GM18520 (cell line): Measurements from ENCODE around the gene LHFPL6.

Experiments
- ATAC-seq: cut with Tn5 transposase; IDR thresholded peaks from one replicate; pipeline ENCODE4 v1.9.1; 2021; ENCODE audit not compliant: unreplicated experiment

Gene LHFPL6

DNA sequence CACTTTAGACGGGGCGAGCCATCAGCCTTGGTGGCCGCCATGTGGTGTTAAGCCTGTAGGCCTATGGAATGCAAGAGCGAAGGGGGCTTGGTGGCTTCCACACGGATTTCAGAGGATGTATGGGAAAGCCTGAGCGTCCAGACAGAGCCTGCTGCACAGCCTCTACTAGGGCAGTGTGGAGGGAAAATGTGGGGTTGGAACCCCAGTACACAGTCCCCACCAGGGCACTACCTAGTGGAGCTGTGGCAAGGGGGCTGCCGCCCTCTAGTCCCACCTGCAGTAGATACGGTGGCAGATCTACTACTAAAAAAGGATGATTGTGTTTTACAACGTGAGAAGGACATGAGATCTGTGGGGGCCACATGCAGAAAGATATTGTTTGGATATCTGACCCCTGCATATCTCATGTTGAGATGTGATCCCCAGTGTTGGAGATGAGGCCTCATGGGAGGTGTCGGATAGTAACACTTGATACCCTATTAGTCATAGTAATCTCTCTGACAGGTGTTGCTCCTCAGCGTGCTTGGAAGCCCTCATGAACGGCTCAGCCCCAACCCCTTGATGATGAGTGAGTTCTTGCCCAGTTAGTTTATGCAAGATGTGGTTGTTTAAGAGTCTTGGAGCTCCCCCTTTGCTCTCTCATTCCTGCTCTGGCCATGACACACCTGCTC is 45.6 kb downstream of the LHFPL6 start:
- ATAC-seq, result no peak

DNA sequence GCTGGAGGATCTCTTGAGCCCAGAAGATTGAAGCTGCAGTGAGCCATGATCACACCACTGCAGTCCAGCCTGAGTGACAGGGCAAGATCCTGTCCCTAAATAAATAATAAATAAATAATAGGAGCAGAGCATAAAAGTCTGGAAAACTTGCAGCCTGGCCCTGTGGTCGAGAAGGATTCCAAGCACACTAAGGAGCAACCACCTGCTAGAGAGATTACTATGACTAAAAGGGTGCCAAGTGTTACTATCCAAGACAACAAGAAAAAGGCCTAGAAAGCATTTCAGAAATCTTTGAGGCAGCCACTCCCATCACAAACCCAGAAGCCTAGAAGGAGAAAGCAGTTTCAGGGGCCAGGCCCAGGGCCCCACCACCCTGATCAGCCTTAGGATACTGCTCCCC is 46.1 kb downstream of the LHFPL6 start:
- no peak for ATAC-seq

- no peak for ATAC-seq
Measured at GRCh38 chr13:39554371-39554770, 48.6 kb downstream of the LHFPL6 start.

GRCh38 chr13:39552246-39552645 is 50.7 kb downstream of the LHFPL6 start:
- ATAC-seq, result no peak

- ATAC-seq, result no peak
Measured at GRCh38 chr13:39550931-39551330, 52.1 kb downstream of the LHFPL6 start.

DNA sequence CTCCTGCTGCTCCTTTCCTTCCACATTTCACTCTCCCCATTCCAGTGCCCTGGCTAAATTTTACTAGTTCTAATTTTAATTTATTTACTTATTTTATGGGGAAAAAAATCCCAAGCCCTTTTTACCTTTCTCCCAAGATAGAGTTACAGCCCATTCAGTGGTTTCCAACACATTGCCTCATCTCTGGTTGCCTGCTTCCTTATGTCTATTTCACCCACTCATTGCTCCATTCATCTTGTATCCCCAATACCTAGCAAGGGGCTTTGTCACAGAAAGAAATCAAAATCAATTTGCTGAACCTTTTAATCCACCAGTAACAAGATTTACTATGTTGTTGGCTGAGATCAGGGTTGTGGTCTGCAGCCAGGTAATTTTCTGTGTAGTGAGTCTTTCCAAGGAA is 55.9 kb downstream of the LHFPL6 start:
- no peak for ATAC-seq

DNA sequence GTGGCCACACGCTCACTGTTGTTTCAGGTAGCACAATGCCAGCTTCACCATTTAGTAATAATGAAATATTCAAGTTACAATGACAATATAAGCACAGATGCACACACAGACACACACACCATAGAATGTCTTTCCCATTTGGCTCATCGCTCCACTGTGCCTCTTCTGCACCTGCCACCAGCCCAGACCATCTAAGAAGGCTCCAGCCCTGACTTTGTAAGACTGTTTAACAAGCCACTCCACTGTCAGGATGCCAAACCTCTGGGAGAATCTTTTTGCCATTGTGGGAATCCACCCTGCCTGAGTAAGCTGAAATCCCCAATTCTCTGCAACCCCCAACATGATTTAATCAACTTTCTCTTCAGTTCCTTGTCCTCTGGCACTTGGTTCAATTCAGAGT is 60.6 kb downstream of the LHFPL6 start:
- ATAC-seq, result no peak

DNA sequence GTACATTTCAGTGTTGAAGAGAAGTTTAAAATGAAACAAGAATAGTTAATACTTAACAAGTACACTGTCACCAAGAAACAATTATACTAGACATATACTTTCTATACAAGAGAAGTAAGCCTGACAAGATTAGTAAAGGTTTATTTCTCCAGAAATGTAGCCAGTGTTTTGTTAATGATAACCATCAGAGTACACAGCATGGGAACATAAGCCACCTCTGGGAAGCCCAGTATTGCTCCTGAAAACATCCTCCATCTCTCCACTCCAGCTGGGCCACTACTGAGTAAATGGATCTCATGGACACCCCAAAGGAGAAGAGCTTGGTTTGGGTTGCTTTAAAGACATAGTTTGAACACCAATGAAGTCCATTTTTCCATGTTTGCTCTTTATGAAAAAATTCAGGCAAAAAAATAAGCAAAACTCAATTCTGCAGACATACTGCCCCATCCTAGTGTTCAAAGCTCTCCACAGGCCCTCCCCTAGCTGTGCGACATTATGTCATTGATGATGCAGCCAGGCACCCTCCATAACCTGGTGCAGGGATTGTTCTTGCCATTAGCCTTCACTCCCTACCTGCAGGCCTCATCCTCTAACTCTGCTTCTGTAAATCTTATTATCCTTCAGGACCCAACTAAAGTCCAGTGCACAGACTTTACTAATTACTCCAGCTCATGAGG is 61.9 kb downstream of the LHFPL6 start:
- ATAC-seq, result no peak

DNA sequence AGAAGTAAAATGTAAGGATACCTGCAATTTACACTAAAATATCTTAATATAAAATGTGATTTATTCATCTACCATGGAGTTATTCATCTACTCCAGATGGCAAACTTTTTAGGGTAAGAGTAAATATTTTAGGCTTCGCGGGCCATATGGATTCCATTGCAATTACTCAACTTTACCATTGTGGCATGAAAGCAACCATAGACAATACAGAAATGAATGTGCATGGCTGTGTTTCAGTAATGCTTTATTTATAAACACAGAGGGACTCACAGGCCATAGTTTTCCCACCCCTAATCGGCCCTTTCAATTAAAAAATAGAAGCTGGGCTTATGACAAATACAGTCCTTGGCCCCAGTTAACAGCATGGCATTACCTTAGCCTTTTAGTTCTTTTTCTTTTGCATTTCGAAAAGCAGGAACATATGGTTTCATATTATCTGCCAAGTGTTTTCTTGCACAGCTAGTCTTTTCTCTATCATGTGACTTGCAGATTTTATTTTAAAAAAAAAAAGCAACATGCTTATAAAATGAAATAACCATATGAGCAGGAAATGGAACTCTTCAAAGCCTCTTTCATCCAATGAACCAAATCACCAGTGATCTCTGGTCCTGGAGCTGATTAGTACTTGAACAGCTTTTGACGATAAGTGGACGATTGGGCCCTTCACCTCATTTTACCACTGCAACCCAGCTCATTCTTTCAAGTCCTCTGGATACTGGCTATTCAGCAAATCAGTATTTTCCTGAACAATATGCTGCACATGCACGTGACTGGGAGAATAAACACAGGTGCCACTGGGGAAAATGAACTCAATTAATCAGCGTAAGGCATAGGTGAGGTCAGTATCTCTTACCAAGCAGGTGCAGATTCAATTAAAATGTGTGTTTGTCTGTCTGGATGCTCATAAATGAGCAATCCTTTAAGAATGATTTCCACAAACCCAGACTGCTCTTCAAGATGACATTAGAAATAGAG is 63.9 kb downstream of the LHFPL6 start:
- ATAC-seq, result no peak

- ATAC-seq, result no peak
Measured at GRCh38 chr13:39536906-39537305, 66.1 kb downstream of the LHFPL6 start.

DNA sequence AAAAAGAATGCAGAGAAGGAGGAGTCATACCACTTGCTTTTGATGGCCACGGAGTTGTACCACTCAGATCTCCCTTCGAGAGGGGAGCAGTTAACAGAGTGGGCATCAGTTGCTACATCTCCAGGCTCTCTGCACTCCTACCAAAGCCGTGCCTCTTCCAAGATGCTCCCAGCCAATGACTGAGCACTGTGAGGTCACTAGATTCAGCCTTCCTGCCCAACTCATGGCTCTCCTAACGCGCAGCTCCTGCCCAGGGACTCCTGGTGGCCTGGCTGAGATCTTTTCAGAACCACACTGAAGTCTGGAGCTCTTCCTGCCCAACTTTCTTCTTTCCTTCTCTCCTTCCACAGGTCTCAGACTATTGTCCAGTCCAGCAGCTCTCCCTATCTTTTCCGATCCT is 66.7 kb downstream of the LHFPL6 start:
- ATAC-seq, result no peak

- no peak for ATAC-seq
Measured at GRCh38 chr13:39533651-39534150, 69.3 kb downstream of the LHFPL6 start.

DNA sequence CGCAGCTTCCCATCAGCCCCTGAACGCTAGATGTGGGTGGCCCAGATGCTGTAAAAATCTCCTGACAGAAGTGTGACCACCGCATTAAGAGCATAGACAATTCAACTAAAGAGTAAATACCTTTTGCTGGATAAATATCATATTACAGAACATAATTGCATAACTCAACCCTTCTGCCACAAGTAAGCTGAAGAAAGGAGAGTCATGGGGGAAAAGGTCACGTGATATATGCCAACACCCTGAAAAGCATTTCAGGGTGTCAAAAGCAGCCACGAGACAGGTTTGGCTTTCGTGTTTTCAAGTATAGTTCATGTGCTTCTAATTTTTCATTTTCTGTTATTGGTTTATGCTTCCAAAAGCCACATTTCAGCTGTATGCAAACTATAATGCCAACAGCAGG is 71.3 kb downstream of the LHFPL6 start:
- no peak for ATAC-seq

- ATAC-seq, result no peak
Measured at GRCh38 chr13:39530916-39531315, 72.1 kb downstream of the LHFPL6 start.

GRCh38 chr13:39528661-39528980 is 74.4 kb downstream of the LHFPL6 start:
- ATAC-seq, result no peak

- no peak for ATAC-seq
Measured at GRCh38 chr13:39527961-39528660, 74.9 kb downstream of the LHFPL6 start.

DNA sequence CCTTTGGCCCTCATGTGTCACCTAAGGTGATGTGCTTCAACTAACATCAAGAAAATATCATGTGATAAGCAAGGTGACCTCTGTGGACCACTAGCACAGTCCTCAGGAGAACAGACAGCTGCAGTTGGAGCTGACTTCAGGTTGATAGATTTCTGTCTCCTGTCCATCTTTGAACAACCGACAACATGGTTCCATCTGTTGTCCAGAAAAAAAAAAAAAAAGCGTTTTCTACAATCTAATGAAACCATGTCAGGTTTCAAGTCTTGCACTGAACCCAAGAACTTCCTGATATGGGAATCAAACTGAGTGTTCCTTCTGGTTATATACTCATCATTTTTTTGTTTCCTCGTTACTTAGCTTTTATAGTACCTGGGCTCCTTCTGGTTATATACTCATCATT is 75.7 kb downstream of the LHFPL6 start:
- ATAC-seq, result no peak

- ATAC-seq, result no peak
Measured at GRCh38 chr13:39526499-39526898, 76.5 kb downstream of the LHFPL6 start.

- ATAC-seq, result no peak
Measured at GRCh38 chr13:39525506-39525905, 77.5 kb downstream of the LHFPL6 start.

- no peak for ATAC-seq
Measured at GRCh38 chr13:39524795-39525194, 78.2 kb downstream of the LHFPL6 start.

GRCh38 chr13:39522329-39522728 is 80.7 kb downstream of the LHFPL6 start:
- ATAC-seq, result no peak
